Neural progenitor cell (in vitro differentiated cells): ENCODE results near the gene ZSWIM6. TPM values are rescaled to one million over a fixed set of nuclear protein-coding genes. Genes with fewer than 3 reads are reported as not detected.

Experiments
- DNase-seq: peaks from one replicate; pipeline ENCODE4 v3.0.0-alpha.2; 2016; ENCODE audit warnings: low spot score
- H2AFZ ChIP-seq: fragments of 200-600 bp; sonication (generic); replicated peaks from 2 replicates; pipeline ENCODE4 v1.6.1; 2016; ENCODE audit warnings: antibody characterized with exemption
- H3F3A ChIP-seq: fragments of 200-600 bp; sonication (generic); 2 replicates; pipeline ENCODE4 v1.6.1; 2016; ENCODE audit warnings: antibody characterized with exemption, low read depth
- H3K27ac ChIP-seq: fragments of 200-600 bp; sonication (generic); 2 replicates; pipeline ENCODE4 v1.5.1; 2016; ENCODE audit warnings: mild to moderate bottlenecking
- H3K27me3 ChIP-seq: fragments of 200-600 bp; sonication (generic); 2 replicates; pipeline ENCODE4 v1.6.1; 2016; ENCODE audit warnings: mild to moderate bottlenecking, moderate library complexity
- H3K36me3 ChIP-seq: fragments of 200-600 bp; sonication (generic); 2 replicates; pipeline ENCODE4 v1.5.1; 2016
- H3K4me1 ChIP-seq: fragments of 200-600 bp; sonication (generic); 2 replicates; pipeline ENCODE4 v1.6.1; 2016; ENCODE audit warnings: mixed run types
- H3K4me2 ChIP-seq: fragments of 200-600 bp; sonication (generic); 2 replicates; pipeline ENCODE4 v1.6.1; 2016
- H3K4me3 ChIP-seq: fragments of 200-600 bp; sonication (generic); 2 replicates; pipeline ENCODE4 v1.5.1; 2016
- H3K79me2 ChIP-seq: fragments of 200-600 bp; sonication (generic); 2 replicates; pipeline ENCODE4 v1.6.1; 2016; ENCODE audit warnings: low read depth
- H3K9ac ChIP-seq: fragments of 200-600 bp; sonication (generic); 2 replicates; pipeline ENCODE4 v1.6.1; 2016
- H3K9me3 ChIP-seq: fragments of 200-600 bp; sonication (generic); 2 replicates; pipeline ENCODE4 v1.5.1; 2016; ENCODE audit warnings: low read depth
- H4K20me1 ChIP-seq: fragments of 200-600 bp; sonication (generic); 2 replicates; pipeline ENCODE4 v1.6.1; 2016; ENCODE audit warnings: low read depth
- H3K27ac Mint-ChIP-seq: 3 replicates; pipeline ENCODE4 v1.8.0; 2021; ENCODE audit warnings: mixed read lengths
- H3K27me3 Mint-ChIP-seq: 2 replicates; pipeline ENCODE4 v1.8.0; 2022; ENCODE audit warnings: low read depth, mild to moderate bottlenecking, inconsistent platforms, moderate library complexity, mixed read lengths; ENCODE audit not compliant: insufficient read depth
- H3K36me3 Mint-ChIP-seq: 3 replicates; pipeline ENCODE4 v1.8.0; 2021; ENCODE audit warnings: mixed read lengths
- H3K4me1 Mint-ChIP-seq: 3 replicates; pipeline ENCODE4 v1.8.0; 2021; ENCODE audit warnings: mixed read lengths
- H3K4me3 Mint-ChIP-seq: 3 replicates; pipeline ENCODE4 v1.8.0; 2021; ENCODE audit warnings: mild to moderate bottlenecking, moderate library complexity, mixed read lengths
- H3K9me3 Mint-ChIP-seq: 3 replicates; pipeline ENCODE4 v1.8.0; 2020; ENCODE audit warnings: mixed read lengths
- EZH2 ChIP-seq: fragments of 200-600 bp; sonication (generic); IDR thresholded peaks from 2 replicates; pipeline ENCODE4 v1.6.1; 2017; ENCODE audit warnings: antibody characterized with exemption, mild to moderate bottlenecking, moderate library complexity
- EZH2phosphoT487 ChIP-seq: fragments of 200-600 bp; sonication (generic); IDR thresholded peaks from 2 replicates; pipeline ENCODE4 v1.6.1; 2017; ENCODE audit warnings: antibody characterized with exemption
- total RNA-seq: library from RNA; depleted of rRNA; stranded (reverse); fragments of >200 nt; gene quantifications from 2 replicates; pipeline ENCODE4 v1.2.3, GENCODE V29; 2015; ENCODE audit warnings: low replicate concordance
- TF ChIP-seq, protein P1 (sequence below): fragments of 200-600 bp; sonication (generic); IDR thresholded peaks from 2 replicates; pipeline ENCODE4 v1.5.1; 2017; ENCODE audit warnings: antibody characterized with exemption, mild to moderate bottlenecking

The ZSWIM6 gene
- total RNA-seq, 1 donor from 2014 or later: 32.2 TPM

GRCh38 chr5:61578858-61579503 lies 246.9 kb downstream of the ZSWIM6 start:
- no peak overlapping the region for H3K4me2 ChIP-seq
- H3K9ac ChIP-seq: no peak overlapping the region
- no peaks in the 10 kb centered on the region for H3K9me3 ChIP-seq
- no peak overlapping the region for H2AFZ ChIP-seq
- H3K27me3 ChIP-seq: no peaks in the 10 kb centered on the region
- no peak overlapping the region for H3K4me3 ChIP-seq
- peaks cover 8% of the 10 kb centered on the region for H3K4me1 Mint-ChIP-seq
- no peaks in the 10 kb centered on the region for H3F3A ChIP-seq
- no peak overlapping the region for H3K27ac Mint-ChIP-seq
- H3K36me3 ChIP-seq: no peaks in the 10 kb centered on the region
- no peak overlapping the region for H3K4me3 Mint-ChIP-seq
- TF ChIP-seq, protein P1, sequence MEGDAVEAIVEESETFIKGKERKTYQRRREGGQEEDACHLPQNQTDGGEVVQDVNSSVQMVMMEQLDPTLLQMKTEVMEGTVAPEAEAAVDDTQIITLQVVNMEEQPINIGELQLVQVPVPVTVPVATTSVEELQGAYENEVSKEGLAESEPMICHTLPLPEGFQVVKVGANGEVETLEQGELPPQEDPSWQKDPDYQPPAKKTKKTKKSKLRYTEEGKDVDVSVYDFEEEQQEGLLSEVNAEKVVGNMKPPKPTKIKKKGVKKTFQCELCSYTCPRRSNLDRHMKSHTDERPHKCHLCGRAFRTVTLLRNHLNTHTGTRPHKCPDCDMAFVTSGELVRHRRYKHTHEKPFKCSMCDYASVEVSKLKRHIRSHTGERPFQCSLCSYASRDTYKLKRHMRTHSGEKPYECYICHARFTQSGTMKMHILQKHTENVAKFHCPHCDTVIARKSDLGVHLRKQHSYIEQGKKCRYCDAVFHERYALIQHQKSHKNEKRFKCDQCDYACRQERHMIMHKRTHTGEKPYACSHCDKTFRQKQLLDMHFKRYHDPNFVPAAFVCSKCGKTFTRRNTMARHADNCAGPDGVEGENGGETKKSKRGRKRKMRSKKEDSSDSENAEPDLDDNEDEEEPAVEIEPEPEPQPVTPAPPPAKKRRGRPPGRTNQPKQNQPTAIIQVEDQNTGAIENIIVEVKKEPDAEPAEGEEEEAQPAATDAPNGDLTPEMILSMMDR: no peak
- TF ChIP-seq EZH2: no peak
- no peak for TF ChIP-seq EZH2phosphoT487
- H4K20me1 ChIP-seq: no peaks in the 10 kb centered on the region
- no peak for DNase-seq
- no peaks in the 10 kb centered on the region for H3K4me1 ChIP-seq
- H3K27me3 Mint-ChIP-seq: peaks cover 2% of the 10 kb centered on the region
- H3K79me2 ChIP-seq: no peaks in the 10 kb centered on the region
- H3K36me3 Mint-ChIP-seq: no peaks in the 10 kb centered on the region
- H3K9me3 Mint-ChIP-seq: peaks cover 4% of the 10 kb centered on the region
- H3K27ac ChIP-seq: no peak overlapping the region

GRCh38 chr5:61582205-61582820 lies 250.3 kb downstream of the ZSWIM6 start:
- no peak overlapping the region for H3K9ac ChIP-seq
- H3K27ac ChIP-seq: no peak overlapping the region
- Mint-ChIP-seq H3K9me3 (peaks cover 3% of the 10 kb centered on the region), H3K36me3 (no peaks in the 10 kb centered on the region), H3K27ac (no peak overlapping the region), H3K27me3 (peaks cover 2% of the 10 kb centered on the region), H3K4me3 (no peak overlapping the region), H3K4me1 (peaks cover 4% of the 10 kb centered on the region)
- no peaks in the 10 kb centered on the region for H4K20me1 ChIP-seq
- no peak overlapping the region for H3K4me3 ChIP-seq
- DNase-seq: no peak
- no peaks in the 10 kb centered on the region for H3K79me2 ChIP-seq
- TF ChIP-seq, protein P1: no peak
- TF ChIP-seq EZH2phosphoT487 (no peak), EZH2 (no peak)
- no peaks in the 10 kb centered on the region for H3F3A ChIP-seq
- no peaks in the 10 kb centered on the region for H3K27me3 ChIP-seq
- H2AFZ ChIP-seq: no peak overlapping the region
- H3K4me2 ChIP-seq: no peak overlapping the region
- no peaks in the 10 kb centered on the region for H3K4me1 ChIP-seq
- no peaks in the 10 kb centered on the region for H3K36me3 ChIP-seq
- H3K9me3 ChIP-seq: no peaks in the 10 kb centered on the region

GRCh38 chr5:61582887-61583286 lies 250.8 kb downstream of the ZSWIM6 start:
- peaks cover 2% of the 10 kb centered on the region for H3K27me3 Mint-ChIP-seq
- H3K9ac ChIP-seq: no peak overlapping the region

More at GRCh38 chr5:61582887-61583286, 250.8 kb downstream of the ZSWIM6 start:
- Histone ChIP-seq H3K79me2 (no peaks in the 10 kb centered on the region), H3F3A (no peaks in the 10 kb centered on the region), H3K4me3 (no peak overlapping the region), H3K27me3 (no peaks in the 10 kb centered on the region), H4K20me1 (no peaks in the 10 kb centered on the region), H3K9me3 (no peaks in the 10 kb centered on the region), H3K4me2 (no peak overlapping the region), H2AFZ (peak overlapping the region; percentile 58), H3K27ac (no peak overlapping the region), H3K4me1 (no peaks in the 10 kb centered on the region), H3K36me3 (no peaks in the 10 kb centered on the region)
- Mint-ChIP-seq H3K27ac (no peak overlapping the region), H3K4me3 (no peak overlapping the region), H3K9me3 (peaks cover 6% of the 10 kb centered on the region), H3K4me1 (peaks cover 4% of the 10 kb centered on the region), H3K36me3 (no peaks in the 10 kb centered on the region)
- DNase-seq: no peak
- TF ChIP-seq EZH2phosphoT487 (no peak), EZH2 (no peak)
- TF ChIP-seq, protein P1: no peak
